GM18867 (cell line): ENCODE results near the gene GALNT18.
A peak's percentile ranks its signal among the peaks of the same experiment; 100 is the strongest.
"Not testable (repeated sequence)": the region's sequence is repeated elsewhere in the genome, so short reads cannot be mapped to it uniquely, and the experiment has no call there.

Source experiments
- ATAC-seq: cut with Tn5 transposase; IDR thresholded peaks from one replicate; pipeline ENCODE4 v1.9.1; 2021; ENCODE audit warnings: mild to moderate bottlenecking, moderate library complexity; ENCODE audit not compliant: unreplicated experiment

GALNT18 gene

GRCh38 chr11:11370255-11370961 lies 251.4 kb downstream of the GALNT18 start:
- ATAC-seq = peak; percentile 73

DNA sequence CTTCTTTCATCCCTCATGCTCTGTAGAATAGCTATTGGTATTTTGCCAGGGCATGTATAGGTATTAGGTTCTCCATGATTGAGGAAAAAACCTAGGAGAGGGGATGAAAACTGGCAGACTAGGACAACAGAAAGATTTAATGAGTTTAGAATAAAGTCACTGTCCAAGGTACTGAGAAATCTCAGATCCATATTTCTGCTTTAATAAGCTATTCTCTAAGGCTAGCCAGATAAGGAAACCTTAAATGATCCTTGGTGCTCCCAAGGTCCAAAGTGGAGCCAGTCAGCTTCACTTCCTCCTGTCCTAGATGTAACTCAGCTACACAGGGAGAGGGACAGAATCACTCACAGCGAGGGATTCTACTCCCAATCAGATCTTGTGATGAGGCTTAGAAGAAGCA lies 255.0 kb downstream of the GALNT18 start:
- no peak for ATAC-seq

- ATAC-seq = no peak
Observed at GRCh38 chr11:11363674-11364073, 258.1 kb downstream of the GALNT18 start.

DNA sequence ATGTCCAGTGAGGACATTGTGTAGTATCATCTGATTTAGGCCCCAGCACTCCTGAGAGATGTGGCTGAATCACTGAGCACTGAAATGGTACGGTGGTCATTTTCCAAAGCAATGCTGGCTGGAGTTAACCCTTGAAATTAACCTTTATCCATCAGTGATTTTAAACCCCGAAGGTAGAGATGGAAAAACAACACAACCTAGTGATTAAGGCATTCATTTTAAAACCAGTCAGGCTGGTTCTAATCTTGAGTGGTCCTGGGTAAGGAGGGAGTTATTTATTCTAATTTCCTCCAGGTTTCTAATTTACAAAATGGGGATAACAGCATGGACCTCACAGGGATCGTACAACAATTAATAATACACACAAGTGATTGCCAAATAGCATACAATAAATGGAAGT lies 262.2 kb downstream of the GALNT18 start:
- ATAC-seq = no peak

DNA sequence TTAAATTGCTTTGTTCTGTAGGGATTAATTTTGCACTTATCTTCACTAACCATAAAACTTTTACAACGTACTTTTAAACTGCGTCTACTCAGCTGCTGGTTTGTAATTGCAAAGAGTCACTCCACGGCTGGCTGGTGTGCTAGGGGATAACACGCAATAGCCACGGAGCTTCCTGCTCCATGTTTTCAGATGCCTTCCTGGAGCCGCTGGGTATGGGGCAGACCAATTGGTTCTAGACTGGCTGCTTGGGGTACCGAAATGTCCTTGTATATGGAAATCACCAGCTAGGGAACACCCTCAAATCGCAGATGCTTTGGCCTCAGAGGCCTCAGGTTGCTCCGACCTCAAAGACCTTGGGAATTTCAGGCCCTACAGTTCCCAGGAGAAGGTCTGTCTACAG lies 265.0 kb downstream of the GALNT18 start:
- ATAC-seq = no peak

DNA sequence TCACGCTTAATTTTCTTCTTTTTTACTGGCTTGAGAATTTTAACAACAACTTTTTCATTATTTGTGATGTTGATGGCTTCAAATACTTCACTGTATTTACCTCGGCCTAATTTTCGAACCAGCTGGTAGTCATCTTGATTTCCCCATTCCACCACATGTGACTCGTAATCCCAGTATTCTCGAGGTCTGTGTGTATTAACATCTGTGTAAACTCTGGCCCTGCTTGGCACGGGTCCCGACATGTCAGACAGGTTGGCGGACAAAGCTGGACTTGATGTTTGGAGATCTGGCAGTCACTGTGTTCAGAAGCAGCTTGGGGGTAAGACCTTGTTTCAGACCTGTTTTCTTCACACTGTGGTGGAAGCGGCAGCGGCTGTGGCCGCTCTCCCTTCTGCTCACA lies 268.9 kb downstream of the GALNT18 start, which contains the start of gene CSNK2A3:
TSS of gene CSNK2A3 (minus strand) at position 373 of the 400 bp plus-strand sequence. CDS start at position 242, 131 bp downstream.
- not testable (repeated sequence) for ATAC-seq

- ATAC-seq = not testable (repeated sequence)
Observed at GRCh38 chr11:11351851-11352250, 270.0 kb downstream of the GALNT18 start.

DNA sequence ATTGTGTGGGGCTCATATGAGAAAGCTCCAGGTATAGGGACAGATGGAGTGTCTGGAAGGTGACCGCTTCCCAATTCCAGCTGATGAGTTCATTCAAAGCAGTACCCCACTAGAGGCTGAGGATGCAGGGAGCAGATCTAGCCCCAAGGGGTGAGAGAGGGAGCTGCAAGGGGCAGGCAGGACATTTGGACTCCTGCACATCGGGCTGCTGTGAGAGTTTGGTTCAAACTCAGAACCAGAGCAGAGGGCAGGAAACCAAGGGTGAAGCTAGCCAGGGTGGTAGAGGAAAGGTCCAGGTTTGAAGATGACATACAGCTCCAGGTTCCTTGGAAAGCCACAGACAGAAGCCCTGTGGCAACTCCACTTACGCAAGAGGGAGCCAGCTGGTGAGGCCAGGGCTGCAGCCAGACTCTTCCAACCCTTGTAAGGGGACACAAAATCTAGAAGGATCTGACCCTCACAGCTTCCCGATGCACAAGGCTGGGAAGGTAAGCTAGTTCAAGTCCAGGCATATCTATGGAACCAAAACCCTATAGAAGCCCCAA lies 270.7 kb downstream of the GALNT18 start:
- no peak for ATAC-seq

GRCh38 chr11:11349870-11350337 lies 271.9 kb downstream of the GALNT18 start:
- ATAC-seq = no peak

DNA sequence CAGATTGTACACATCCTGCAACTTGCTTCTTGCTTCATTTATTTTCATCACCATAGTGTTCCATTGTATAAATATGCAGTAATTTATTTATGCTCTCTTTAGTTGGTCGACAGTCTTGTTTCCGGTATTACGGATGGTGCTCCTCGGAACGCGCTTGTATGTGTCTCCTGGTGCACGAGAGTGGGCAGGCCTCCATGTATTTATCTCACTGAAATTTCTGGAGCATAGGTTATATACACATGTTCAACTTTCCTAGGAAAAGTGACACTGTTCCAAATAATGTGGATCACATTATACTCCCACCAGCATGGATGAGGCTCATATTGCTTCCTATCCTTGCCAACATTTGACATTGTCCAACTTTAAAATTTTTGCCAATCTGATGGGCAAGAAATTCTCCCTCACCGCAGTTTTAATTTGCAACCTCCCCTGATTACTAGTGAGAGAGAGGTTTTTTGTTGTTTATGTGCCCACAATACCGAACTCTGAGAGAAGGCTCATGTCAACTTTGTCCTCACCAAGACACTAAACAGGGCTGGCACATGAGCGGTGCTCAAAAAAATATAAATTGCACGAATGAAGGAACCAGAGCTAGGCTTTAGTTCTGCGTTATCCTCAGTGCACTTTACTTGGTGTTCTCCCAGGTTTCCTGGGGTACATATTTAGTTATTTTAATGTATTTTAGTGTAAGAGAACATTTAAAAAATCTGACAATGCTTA lies 272.5 kb downstream of the GALNT18 start:
- ATAC-seq = no peak

DNA sequence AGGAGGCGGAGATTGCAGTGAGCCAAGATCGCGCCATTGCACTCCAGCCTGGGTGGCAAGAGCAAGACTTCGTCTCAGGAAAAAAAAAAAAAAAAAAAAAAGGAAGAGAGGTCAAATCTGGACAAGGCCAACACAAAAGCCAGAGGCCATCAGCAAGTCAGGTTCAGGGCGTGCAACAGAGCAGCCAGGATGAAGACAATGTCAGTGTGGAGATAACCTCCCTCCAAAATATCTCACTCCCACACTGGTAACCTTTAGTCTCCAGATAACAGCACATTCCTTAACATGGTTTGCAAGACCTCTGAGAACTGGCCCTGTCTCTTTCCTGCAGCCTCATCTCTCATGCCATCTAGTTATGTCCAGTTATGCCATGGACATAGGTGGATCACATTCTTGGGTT lies 273.5 kb downstream of the GALNT18 start:
- no peak for ATAC-seq

- no peak for ATAC-seq
Observed at GRCh38 chr11:11347592-11347991, 274.2 kb downstream of the GALNT18 start.

GRCh38 chr11:11346303-11346702 lies 275.5 kb downstream of the GALNT18 start:
- no peak for ATAC-seq

- ATAC-seq = no peak
Observed at GRCh38 chr11:11345099-11345498, 276.7 kb downstream of the GALNT18 start.

- no peak for ATAC-seq
Observed at GRCh38 chr11:11344045-11344444, 277.8 kb downstream of the GALNT18 start.

GRCh38 chr11:11338304-11338703 lies 283.5 kb downstream of the GALNT18 start:
- no peak for ATAC-seq

DNA sequence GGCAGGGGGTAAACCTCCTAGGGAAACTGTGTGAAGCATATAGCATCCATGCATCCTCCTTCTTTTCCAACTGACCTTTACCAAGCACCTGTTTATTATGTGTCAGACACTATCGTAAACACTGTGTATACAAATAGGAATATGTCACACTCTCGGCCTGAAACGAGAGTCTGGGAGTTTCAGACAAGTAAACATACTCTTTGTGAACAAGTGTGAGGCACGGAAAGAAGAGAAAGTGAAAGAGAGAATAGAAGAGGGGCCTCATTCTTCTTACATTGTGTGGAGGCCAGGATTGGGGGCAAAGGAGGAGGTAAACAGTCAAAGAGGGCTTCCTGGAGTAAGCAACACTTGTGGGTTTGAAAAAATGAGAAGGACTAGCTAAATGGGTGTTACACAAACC lies 285.1 kb downstream of the GALNT18 start:
- no peak for ATAC-seq

- ATAC-seq = no peak
Observed at GRCh38 chr11:11335043-11335442, 286.8 kb downstream of the GALNT18 start.

DNA sequence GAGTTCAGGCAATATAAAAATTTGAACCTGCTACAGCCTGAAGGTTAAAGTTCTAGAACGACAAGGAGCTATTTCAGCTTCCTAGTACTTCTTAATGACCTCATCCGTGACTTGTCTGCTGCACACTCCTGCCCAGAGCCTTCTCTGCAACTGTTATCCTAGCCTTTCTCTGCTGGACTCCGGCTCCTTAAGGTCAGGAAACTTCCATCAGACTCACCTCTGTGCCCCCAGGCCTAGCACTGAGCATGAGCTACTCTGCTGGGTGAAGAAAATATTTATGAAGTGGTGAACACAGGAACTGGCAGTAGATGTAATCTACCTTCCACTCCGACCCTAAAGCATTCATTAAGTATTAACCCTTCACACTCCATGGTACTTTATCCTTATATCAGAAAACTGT lies 287.2 kb downstream of the GALNT18 start:
- no peak for ATAC-seq

DNA sequence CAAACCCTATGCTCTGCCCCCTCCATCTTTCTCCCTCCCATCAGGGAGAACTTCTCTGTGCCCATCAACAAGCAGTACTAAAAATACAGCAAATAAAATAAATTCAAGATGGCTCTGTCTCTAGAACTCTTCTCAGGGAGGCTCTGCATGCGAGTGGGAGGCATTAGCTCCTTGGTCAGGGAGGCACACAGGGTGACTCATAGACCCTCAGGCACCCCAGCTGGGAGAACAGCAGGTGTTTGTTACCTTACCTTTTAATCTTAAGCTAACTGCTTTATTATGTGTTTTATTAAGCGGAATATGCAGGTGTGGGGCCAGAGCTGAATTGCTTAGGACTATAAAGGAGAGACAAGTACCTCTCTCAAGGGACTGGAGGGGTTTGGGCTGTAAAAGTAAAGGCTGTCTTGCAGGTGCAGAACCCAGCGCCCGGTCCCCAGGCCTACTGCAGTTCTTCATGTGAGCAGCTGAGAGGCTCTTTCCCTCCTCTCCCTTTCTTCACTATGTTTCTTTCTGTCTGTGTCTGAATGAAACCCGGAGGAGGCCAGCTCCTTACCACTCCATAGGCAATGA lies 289.6 kb downstream of the GALNT18 start:
- ATAC-seq = no peak

- no peak for ATAC-seq
Observed at GRCh38 chr11:11329062-11329806, 292.6 kb downstream of the GALNT18 start.
